GM10266 (cell line): ENCODE data around the gene SCRN3.

Experiments
- DNase-seq: peaks from one replicate; pipeline ENCODE4 v3.0.0; 2012; ENCODE audit errors: extremely low spot score
- TF ChIP-seq, protein P1 (sequence below): IDR thresholded peaks from 2 replicates; pipeline ENCODE4 v1.5.1; 2012; ENCODE audit warnings: mild to moderate bottlenecking, low read depth; ENCODE audit not compliant: control insufficient read depth, insufficient read depth; ENCODE audit errors: missing control alignments

The SCRN3 gene

GRCh38 chr2:174442546-174443510 is 47.3 kb downstream of the SCRN3 start:
- TF ChIP-seq, protein P1, sequence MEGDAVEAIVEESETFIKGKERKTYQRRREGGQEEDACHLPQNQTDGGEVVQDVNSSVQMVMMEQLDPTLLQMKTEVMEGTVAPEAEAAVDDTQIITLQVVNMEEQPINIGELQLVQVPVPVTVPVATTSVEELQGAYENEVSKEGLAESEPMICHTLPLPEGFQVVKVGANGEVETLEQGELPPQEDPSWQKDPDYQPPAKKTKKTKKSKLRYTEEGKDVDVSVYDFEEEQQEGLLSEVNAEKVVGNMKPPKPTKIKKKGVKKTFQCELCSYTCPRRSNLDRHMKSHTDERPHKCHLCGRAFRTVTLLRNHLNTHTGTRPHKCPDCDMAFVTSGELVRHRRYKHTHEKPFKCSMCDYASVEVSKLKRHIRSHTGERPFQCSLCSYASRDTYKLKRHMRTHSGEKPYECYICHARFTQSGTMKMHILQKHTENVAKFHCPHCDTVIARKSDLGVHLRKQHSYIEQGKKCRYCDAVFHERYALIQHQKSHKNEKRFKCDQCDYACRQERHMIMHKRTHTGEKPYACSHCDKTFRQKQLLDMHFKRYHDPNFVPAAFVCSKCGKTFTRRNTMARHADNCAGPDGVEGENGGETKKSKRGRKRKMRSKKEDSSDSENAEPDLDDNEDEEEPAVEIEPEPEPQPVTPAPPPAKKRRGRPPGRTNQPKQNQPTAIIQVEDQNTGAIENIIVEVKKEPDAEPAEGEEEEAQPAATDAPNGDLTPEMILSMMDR, result no peak
- no peak for DNase-seq

DNA sequence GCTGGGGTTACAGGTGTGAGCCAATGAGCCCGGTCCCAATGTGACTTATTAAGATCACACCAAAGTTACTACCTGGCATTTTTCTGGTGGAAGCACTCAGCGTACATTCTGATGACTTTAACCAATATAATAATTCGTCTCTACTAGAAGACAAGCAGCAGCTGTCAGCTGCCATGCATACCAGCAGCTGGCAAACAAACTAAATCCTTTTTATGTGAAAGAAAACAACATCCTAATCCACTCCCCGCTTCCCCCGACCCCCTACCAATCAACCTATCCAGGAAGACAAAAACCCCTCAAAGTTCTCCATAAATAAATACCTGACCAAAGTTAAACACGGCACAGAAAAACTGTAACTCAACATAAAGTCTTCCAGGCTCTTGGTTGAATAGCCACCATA is 49.2 kb downstream of the SCRN3 start:
- DNase-seq, result no peak
- TF ChIP-seq, protein P1, result no peak

DNA sequence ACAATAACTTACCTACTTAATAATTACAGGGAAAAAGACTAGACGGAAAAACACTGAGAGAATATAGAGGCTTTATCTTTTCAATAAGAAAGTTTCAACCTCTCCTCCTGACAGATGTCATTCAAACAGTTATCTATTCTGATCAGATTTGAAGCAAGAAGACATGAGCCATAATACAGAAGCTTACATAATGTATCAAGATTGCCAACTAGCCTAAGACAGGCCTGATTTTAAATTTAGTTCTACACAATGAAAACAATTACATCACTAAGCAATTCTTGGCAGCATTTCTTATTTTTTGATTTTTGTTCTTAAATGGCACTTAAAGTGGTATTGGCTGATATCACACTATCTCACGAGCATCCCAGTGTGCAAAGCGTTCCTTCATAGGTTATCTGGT is 49.7 kb downstream of the SCRN3 start:
- DNase-seq, result no peak

DNA sequence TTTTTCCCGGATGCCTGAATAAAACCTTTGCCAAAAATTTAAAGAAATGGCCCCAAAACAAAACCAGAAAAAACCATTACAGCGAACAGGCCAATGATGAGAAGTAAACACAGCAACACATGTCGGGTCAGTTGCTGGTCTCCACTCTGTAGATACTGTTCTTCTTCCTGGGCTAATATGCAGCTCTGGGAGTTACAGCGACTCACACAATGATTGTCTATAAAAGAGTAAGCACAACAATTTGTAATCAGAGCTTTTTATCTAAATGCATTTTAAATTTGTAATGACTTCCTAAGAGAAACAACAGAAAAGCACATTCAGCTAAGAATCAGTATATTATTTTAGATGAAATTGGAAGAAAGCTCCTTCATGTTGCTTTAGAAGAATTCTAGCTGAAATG is 51.0 kb downstream of the SCRN3 start:
- TF ChIP-seq, protein P1, result no peak
- DNase-seq, result no peak

More for the DNA sequence above, 49.7 kb downstream of the SCRN3 start:
- TF ChIP-seq, protein P1, result no peak

DNA sequence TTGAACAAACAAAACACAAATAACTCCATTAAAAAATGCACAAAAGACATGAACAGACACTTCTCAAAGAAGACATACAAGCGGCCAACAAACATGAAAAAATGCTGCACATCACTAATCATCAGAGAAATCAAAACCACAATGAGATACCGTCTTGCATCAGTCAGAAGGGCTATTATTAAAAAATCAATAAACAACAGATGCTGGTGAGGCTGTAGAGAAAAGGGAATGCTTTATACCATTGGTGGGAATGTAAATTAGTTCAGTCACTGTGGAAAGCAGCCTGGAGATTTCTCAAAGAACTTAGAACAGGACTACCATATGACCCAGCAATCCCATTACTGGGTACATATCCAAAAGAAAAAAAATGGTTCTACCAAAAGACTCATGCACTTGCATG is 53.5 kb downstream of the SCRN3 start:
- no peak for DNase-seq
- TF ChIP-seq, protein P1, result no peak

DNA sequence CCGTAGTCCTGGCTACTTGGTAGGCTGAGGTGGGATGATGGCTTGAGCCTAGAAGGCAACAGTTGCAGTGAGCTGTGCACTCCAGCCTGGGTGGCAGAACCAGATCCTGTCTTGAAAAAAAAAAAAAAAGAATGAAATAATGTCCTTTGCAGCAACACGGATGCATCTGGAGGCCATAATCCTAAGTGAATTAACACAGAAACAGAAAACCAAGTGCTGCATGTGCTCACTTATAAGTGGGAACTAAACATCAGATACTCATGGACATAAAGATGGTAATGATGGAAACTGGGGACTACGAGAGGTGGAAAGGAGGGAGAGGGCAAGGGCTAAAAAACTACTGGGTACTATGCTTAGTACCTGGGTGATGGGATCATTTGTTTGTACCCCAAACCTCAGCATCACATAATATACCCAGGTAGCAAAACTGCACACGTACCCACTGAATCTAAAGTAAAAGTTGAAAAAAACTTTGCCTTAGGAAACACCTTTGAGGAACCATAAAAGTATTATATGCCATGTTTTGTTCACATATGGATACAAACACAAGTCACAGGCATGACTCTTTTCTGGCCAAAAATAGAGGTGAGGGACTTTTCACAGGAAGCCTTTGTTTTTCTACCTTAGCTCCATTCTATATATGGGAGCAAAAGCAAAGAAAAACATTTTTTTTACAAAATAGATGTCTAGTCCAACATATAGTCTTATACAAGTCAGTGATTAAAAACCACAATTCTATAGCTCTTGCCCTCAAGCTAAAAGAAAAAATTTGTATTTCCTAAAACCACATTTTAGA is 54.7 kb downstream of the SCRN3 start:
- TF ChIP-seq, protein P1, result no peak
- DNase-seq, result peak; percentile 12
